ENCODE measurements around the gene PRR19. TPM values are rescaled to one million over a fixed set of nuclear protein-coding genes. Genes with fewer than 3 reads are reported as not detected.

Gene PRR19
- total RNA-seq, 1 experiment from 2014 or later = 3.2 TPM

GRCh38 chr19:42313840-42314755 is 12.2 kb downstream of the PRR19 start:
- no peak overlapping the region for H2AFZ ChIP-seq (ENCODE audit: low read length)
- no peak overlapping the region for H3K18ac ChIP-seq (ENCODE audit: insufficient read length, low read depth, low read length)
- H2BK20ac ChIP-seq (ENCODE audit: low read depth, low read length, poor library complexity, severe bottlenecking) = no peak overlapping the region
- H3K4ac ChIP-seq (ENCODE audit: low read depth, low read length) = no peak overlapping the region
- no peak overlapping the region for H4K5ac ChIP-seq (ENCODE audit: insufficient read length, low read depth, low read length)
- peaks cover 9 to 20% of the 10 kb centered on the region in 2 experiments for H3K4me1 Mint-ChIP-seq
- H2BK15ac ChIP-seq (ENCODE audit: low read depth, low read length) = no peak overlapping the region
- no peak overlapping the region for H2BK12ac ChIP-seq (ENCODE audit: insufficient read length, low read depth, low read length)
- no peaks in the 10 kb centered on the region for H3K9me3 ChIP-seq (ENCODE audit: control insufficient read depth, low read depth, low read length)
- H3K79me1 ChIP-seq (ENCODE audit: insufficient read depth, low read depth, low read length, poor library complexity, severe bottlenecking) = no peaks in the 10 kb centered on the region
- H4K20me1 ChIP-seq (ENCODE audit: control insufficient read depth, insufficient read depth, insufficient read length) = no peaks in the 10 kb centered on the region
- no CpG with 5 or more reads among the region's 26 CpGs for WGBS (ENCODE audit: extremely low coverage, insufficient read length, low lambda C conversion rate)
- peak overlapping the region; percentile 72 to 88 for H3K4me3 Mint-ChIP-seq
- H4K8ac ChIP-seq (replicated peaks; ENCODE audit: insufficient read length, low read depth, low read length) = no peak overlapping the region
- H3K9ac ChIP-seq (ENCODE audit: extremely low read depth, insufficient read length, low read length) = no peak overlapping the region
- H2BK5ac ChIP-seq (ENCODE audit: insufficient read length, low read length) = no peak overlapping the region
- H3K27ac Mint-ChIP-seq = no peak overlapping the region
- no peak for DNase-seq
- H3K14ac ChIP-seq (ENCODE audit: insufficient read depth, low read length) = no peak overlapping the region
- H2AK5ac ChIP-seq (ENCODE audit: insufficient read length, low read length) = no peak overlapping the region
- H3K27me3 Mint-ChIP-seq (ENCODE audit: low read depth) = peaks cover 60% of the 10 kb centered on the region
- H3K9me3 Mint-ChIP-seq = no peaks in the 10 kb centered on the region
- H3K27ac ChIP-seq (ENCODE audit: insufficient read length, low read depth, low read length) = no peak overlapping the region
- no peak for TF ChIP-seq CTCF (conservative IDR thresholded peaks at IDR 0.05)
- H3K23ac ChIP-seq (ENCODE audit: insufficient read length, low read depth, low read length) = no peak overlapping the region
- no peak overlapping the region for H3K56ac ChIP-seq (ENCODE audit: insufficient read length, low read depth, low read length)
- H3K27me3 ChIP-seq (ENCODE audit: insufficient read depth, low read length) = peaks cover 3% of the 10 kb centered on the region; the same call in 1 of the 2 replicates
- H3K23me2 ChIP-seq (ENCODE audit: insufficient read length, low read depth, low read length, poor library complexity, severe bottlenecking) = peaks cover 3% of the 10 kb centered on the region
- H2BK120ac ChIP-seq (ENCODE audit: low read depth, low read length, poor library complexity, severe bottlenecking) = no peak overlapping the region
- H4K91ac ChIP-seq (ENCODE audit: insufficient read length, low read depth, low read length) = no peak overlapping the region
- H3K36me3 Mint-ChIP-seq (ENCODE audit: insufficient read depth in 1 of 3, low read depth in 3 of 3) = no peaks in the 10 kb centered on the region; a peak in 1 of 7 replicates
- H3K4me1 ChIP-seq (ENCODE audit: insufficient read depth, low read length) = no peaks in the 10 kb centered on the region
- peak overlapping the region; percentile 35 for H3K4me2 ChIP-seq (ENCODE audit: insufficient read depth, insufficient read length, low read length)
- no peaks in the 10 kb centered on the region for H3K79me2 ChIP-seq (ENCODE audit: insufficient read depth, low read length)
- H3T11ph ChIP-seq (ENCODE audit: low read length) = no peak overlapping the region
